ENCODE measurements around the gene ARMH3. TPM values are rescaled to one million over a fixed set of nuclear protein-coding genes. Genes with fewer than 3 reads are reported as not detected.

The ARMH3 gene
- total RNA-seq, 2 donors from 2014 or later: 36.5 to 39.3 TPM

GRCh38 chr10:101848408-101848807, 207.6 kb downstream of the ARMH3 start:
- Mint-ChIP-seq H3K9me3 (no peaks in the 10 kb centered on the region), H3K4me1 (ENCODE audit: low read depth in 2 of 2) (peaks cover 7 to 9% of the 10 kb centered on the region in 2 donors), H3K4me3 (no peak overlapping the region), H3K36me3 (no peaks in the 10 kb centered on the region), H3K27me3 (peaks cover 5 to 6% of the 10 kb centered on the region in 2 donors), H3K27ac (no peak overlapping the region)
- DNase-seq (ENCODE audit: low spot score) (no peak), ATAC-seq (no peak)

- H3K27me3 Mint-ChIP-seq: peaks cover 6 to 10% of the 10 kb centered on the region in 2 donors
- peaks cover 16 to 17% of the 10 kb centered on the region in 2 donors for H3K4me1 Mint-ChIP-seq (ENCODE audit: low read depth in 2 of 2)
- no peaks in the 10 kb centered on the region for H3K9me3 Mint-ChIP-seq
- H3K27ac Mint-ChIP-seq: no peak overlapping the region
- DNase-seq (ENCODE audit: low spot score) (peak; percentile 22), ATAC-seq (no peak)
- no peaks in the 10 kb centered on the region for H3K36me3 Mint-ChIP-seq
- H3K4me3 Mint-ChIP-seq: no peak overlapping the region
These were observed 210.1 kb downstream of the ARMH3 start for GRCh38 chr10:101845893-101846292.

- Mint-ChIP-seq H3K4me3 (peak within 1 kb of the TSS; percentile 66), H3K27me3 (peaks cover 6 to 12% of the 10 kb centered on the region in 2 donors), H3K9me3 (no peaks in the 10 kb centered on the region), H3K4me1 (ENCODE audit: low read depth in 2 of 2) (peaks cover 32 to 33% of the 10 kb centered on the region in 2 donors), H3K27ac (no peak within 1 kb of the TSS), H3K36me3 (no peaks in the 10 kb centered on the region)
- ATAC-seq (peak; percentile 25 to 34), DNase-seq (ENCODE audit: low spot score) (peak; percentile 60)
These were observed 212.6 kb downstream of the ARMH3 start, which contains the start of gene KCNIP2 for GRCh38 chr10:101843032-101844021. TSS of gene KCNIP2 (minus strand) at chr10:101843800. CDS start at chr10:101843568, 232 bp downstream.

GRCh38 chr10:101841826-101842225, 214.1 kb downstream of the ARMH3 start:
- Mint-ChIP-seq H3K36me3 (no peaks in the 10 kb centered on the region), H3K4me1 (ENCODE audit: low read depth in 2 of 2) (peaks cover 32 to 33% of the 10 kb centered on the region in 2 donors), H3K27me3 (peaks cover 6 to 12% of the 10 kb centered on the region in 2 donors), H3K9me3 (no peaks in the 10 kb centered on the region), H3K4me3 (no peak overlapping the region), H3K27ac (no peak overlapping the region)
- ATAC-seq (no peak), DNase-seq (ENCODE audit: low spot score) (peak; percentile 58)

GRCh38 chr10:101840741-101841453, 215.1 kb downstream of the ARMH3 start:
- ATAC-seq (peak; percentile 85 to 86), DNase-seq (ENCODE audit: low spot score) (peak; percentile 91)
- Mint-ChIP-seq H3K27me3 (peaks cover 6 to 12% of the 10 kb centered on the region in 2 donors), H3K27ac (peak overlapping the region; percentile 24 to 91), H3K36me3 (no peaks in the 10 kb centered on the region), H3K4me3 (peak overlapping the region; percentile 90), H3K9me3 (no peaks in the 10 kb centered on the region), H3K4me1 (ENCODE audit: low read depth in 2 of 2) (peaks cover 32 to 34% of the 10 kb centered on the region in 2 donors)

GRCh38 chr10:101840102-101840684, 215.8 kb downstream of the ARMH3 start:
- H3K4me3 Mint-ChIP-seq: peak overlapping the region; percentile 90
- no peak for ATAC-seq
- H3K27ac Mint-ChIP-seq: peak overlapping the region; percentile 24 to 91
- H3K9me3 Mint-ChIP-seq: no peaks in the 10 kb centered on the region
- peaks cover 32 to 36% of the 10 kb centered on the region in 2 donors for H3K4me1 Mint-ChIP-seq (ENCODE audit: low read depth in 2 of 2)
- peaks cover 6 to 12% of the 10 kb centered on the region in 2 donors for H3K27me3 Mint-ChIP-seq
- DNase-seq (ENCODE audit: low spot score): peak; percentile 40
- H3K36me3 Mint-ChIP-seq: no peaks in the 10 kb centered on the region

- peaks cover 6 to 12% of the 10 kb centered on the region in 2 donors for H3K27me3 Mint-ChIP-seq
- peak overlapping the region; percentile 90 for H3K4me3 Mint-ChIP-seq
- no peaks in the 10 kb centered on the region for H3K36me3 Mint-ChIP-seq
- H3K4me1 Mint-ChIP-seq (ENCODE audit: low read depth in 2 of 2): peaks cover 37 to 41% of the 10 kb centered on the region in 2 donors
- peak; percentile 83 to 87 for ATAC-seq
- H3K27ac Mint-ChIP-seq: no peak overlapping the region
- DNase-seq (ENCODE audit: low spot score): peak; percentile 84
- H3K9me3 Mint-ChIP-seq: no peaks in the 10 kb centered on the region
These were observed 216.4 kb downstream of the ARMH3 start for GRCh38 chr10:101839416-101840063.

- ATAC-seq (no peak), DNase-seq (ENCODE audit: low spot score) (no peak)
- H3K36me3 Mint-ChIP-seq: no peaks in the 10 kb centered on the region
- peak overlapping the region; percentile 90 for H3K4me3 Mint-ChIP-seq
- H3K9me3 Mint-ChIP-seq: no peaks in the 10 kb centered on the region
- peaks cover 32 to 38% of the 10 kb centered on the region in 2 donors for H3K4me1 Mint-ChIP-seq (ENCODE audit: low read depth in 2 of 2)
- H3K27me3 Mint-ChIP-seq: peaks cover under 1 to 7% of the 10 kb centered on the region in 2 donors
- H3K27ac Mint-ChIP-seq: no peak overlapping the region
These were observed 217.0 kb downstream of the ARMH3 start for GRCh38 chr10:101839002-101839401.

- peaks cover 37 to 43% of the 10 kb centered on the region in 2 donors for H3K4me1 Mint-ChIP-seq (ENCODE audit: low read depth in 2 of 2)
- H3K36me3 Mint-ChIP-seq: no peaks in the 10 kb centered on the region
- no peak overlapping the region for H3K27ac Mint-ChIP-seq
- H3K9me3 Mint-ChIP-seq: no peaks in the 10 kb centered on the region
- DNase-seq (ENCODE audit: low spot score) (no peak), ATAC-seq (no peak)
- peak overlapping the region; percentile 90 for H3K4me3 Mint-ChIP-seq
- H3K27me3 Mint-ChIP-seq: peaks cover 0 to 7% of the 10 kb centered on the region in 2 donors
These were observed 217.5 kb downstream of the ARMH3 start for GRCh38 chr10:101838416-101838970.

GRCh38 chr10:101837748-101838147, 218.2 kb downstream of the ARMH3 start:
- Mint-ChIP-seq H3K27me3 (peaks cover 0 to 4% of the 10 kb centered on the region in 2 donors), H3K9me3 (no peaks in the 10 kb centered on the region), H3K4me1 (ENCODE audit: low read depth in 2 of 2) (peaks cover 36 to 41% of the 10 kb centered on the region in 2 donors), H3K36me3 (no peaks in the 10 kb centered on the region), H3K27ac (no peak overlapping the region), H3K4me3 (no peak overlapping the region)
- ATAC-seq (no peak), DNase-seq (ENCODE audit: low spot score) (no peak)

- H3K36me3 Mint-ChIP-seq: no peaks in the 10 kb centered on the region
- no peaks in the 10 kb centered on the region for H3K27me3 Mint-ChIP-seq
- ATAC-seq: no peak
- no peak overlapping the region for H3K27ac Mint-ChIP-seq
- H3K4me1 Mint-ChIP-seq (ENCODE audit: low read depth in 2 of 2): peaks cover 42 to 43% of the 10 kb centered on the region in 2 donors
- H3K4me3 Mint-ChIP-seq: no peak overlapping the region
- no peak for DNase-seq (ENCODE audit: low spot score)
- H3K9me3 Mint-ChIP-seq: no peaks in the 10 kb centered on the region
These were observed 220.6 kb downstream of the ARMH3 start for GRCh38 chr10:101835362-101835761.

GRCh38 chr10:101834341-101834740, 221.6 kb downstream of the ARMH3 start:
- H3K27me3 Mint-ChIP-seq: no peaks in the 10 kb centered on the region
- DNase-seq (ENCODE audit: low spot score) (peak; percentile 47), ATAC-seq (no peak)
- H3K9me3 Mint-ChIP-seq: no peaks in the 10 kb centered on the region
- peak overlapping the region in 1 of 2 donors; percentile 64 for H3K27ac Mint-ChIP-seq
- H3K36me3 Mint-ChIP-seq: no peaks in the 10 kb centered on the region
- H3K4me3 Mint-ChIP-seq: no peak overlapping the region
- H3K4me1 Mint-ChIP-seq (ENCODE audit: low read depth in 2 of 2): peaks cover 40 to 43% of the 10 kb centered on the region in 2 donors

GRCh38 chr10:101833466-101833865, 222.5 kb downstream of the ARMH3 start:
- H3K4me3 Mint-ChIP-seq: peak overlapping the region; percentile 6
- DNase-seq (ENCODE audit: low spot score) (no peak), ATAC-seq (no peak)
- no peaks in the 10 kb centered on the region for H3K36me3 Mint-ChIP-seq
- H3K27ac Mint-ChIP-seq: peak overlapping the region in 1 of 2 donors; percentile 25
- no peaks in the 10 kb centered on the region for H3K27me3 Mint-ChIP-seq
- peaks cover 39% of the 10 kb centered on the region in 2 donors for H3K4me1 Mint-ChIP-seq (ENCODE audit: low read depth in 2 of 2)
- H3K9me3 Mint-ChIP-seq: no peaks in the 10 kb centered on the region
